Neural cell (in vitro differentiated cells): ENCODE data around the gene MOV10L1. TPM values are rescaled to one million over a fixed set of nuclear protein-coding genes. Genes with fewer than 3 reads are reported as not detected.

Experiments
- H2AFZ ChIP-seq: fragments of 200-600, 300-800 bp; sonication (generic), shearing (Covaris generic); 2 replicates; pipeline ENCODE4 v1.6.0; 2014; ENCODE audit warnings: low read depth, mild to moderate bottlenecking, antibody characterized with exemption, low read length, moderate library complexity
- H3F3A ChIP-seq: fragments of 200-600 bp; shearing (Covaris generic); 2 replicates; pipeline ENCODE4 v1.6.1; 2016; ENCODE audit warnings: mild to moderate bottlenecking, moderate library complexity, mixed read lengths, antibody characterized with exemption, low read length; ENCODE audit not compliant: insufficient read depth, poor library complexity, severe bottlenecking
- H3K27ac ChIP-seq: fragments of 200-600, 300-800 bp; sonication (generic), shearing (Covaris generic); 2 replicates; pipeline ENCODE4 v1.5.1; 2014; ENCODE audit warnings: mild to moderate bottlenecking, low read length, moderate library complexity
- H3K27me3 ChIP-seq: fragments of 300-800, 200-600 bp; sonication (generic), shearing (Covaris generic); 2 replicates; pipeline ENCODE4 v1.6.0; 2014; ENCODE audit warnings: mild to moderate bottlenecking, low read depth, low read length, moderate library complexity; ENCODE audit not compliant: insufficient read depth
- H3K36me3 ChIP-seq: fragments of 300-800, 200-600 bp; sonication (generic), shearing (Covaris generic); 2 replicates; pipeline ENCODE4 v1.5.1; 2014; ENCODE audit warnings: mild to moderate bottlenecking, antibody characterized with exemption, low read length, moderate library complexity; ENCODE audit not compliant: insufficient read depth
- H3K4me2 ChIP-seq: fragments of 300-800, 200-600 bp; sonication (generic), shearing (Covaris generic); 2 replicates; pipeline ENCODE4 v1.6.0; 2014; ENCODE audit warnings: mild to moderate bottlenecking, low read length
- H3K4me3 ChIP-seq: fragments of 300-800, 200-600 bp; sonication (generic), shearing (Covaris generic); 2 replicates; pipeline ENCODE4 v1.5.1; 2014; ENCODE audit warnings: mild to moderate bottlenecking, low read length, moderate library complexity
- H3K79me2 ChIP-seq: fragments of 200-600 bp; shearing (Covaris generic); replicated peaks from 2 replicates; pipeline ENCODE4 v1.6.0; 2014; ENCODE audit warnings: mild to moderate bottlenecking, low read length, moderate library complexity; ENCODE audit not compliant: insufficient read depth
- H3K9ac ChIP-seq: fragments of 300-800, 200-600 bp; sonication (generic), shearing (Covaris generic); 2 replicates; pipeline ENCODE4 v1.6.1; 2016; ENCODE audit warnings: mild to moderate bottlenecking, low read length, mixed read lengths
- H3K9me2 ChIP-seq: fragments of 200-600 bp; shearing (Covaris generic); 2 replicates; pipeline ENCODE4 v1.6.1; 2016; ENCODE audit warnings: mild to moderate bottlenecking, low read length, mixed read lengths; ENCODE audit not compliant: insufficient read depth
- H3K9me3 ChIP-seq: fragments of 200-600, 300-800 bp; sonication (generic), shearing (Covaris generic); 2 replicates; pipeline ENCODE4 v1.6.1; 2016; ENCODE audit warnings: mild to moderate bottlenecking, mixed run types, low read length, moderate library complexity, mixed read lengths
- H4K20me1 ChIP-seq: fragments of 200-600 bp; shearing (Covaris generic); 2 replicates; pipeline ENCODE4 v1.6.1; 2016; ENCODE audit warnings: mild to moderate bottlenecking, mixed run types; ENCODE audit not compliant: insufficient read depth
- EP300 ChIP-seq: fragments of 450-650 bp; conservative IDR thresholded peaks from 2 replicates; pipeline ENCODE4 v1.6.1; 2014; ENCODE audit warnings: antibody characterized with exemption, mild to moderate bottlenecking, moderate library complexity; ENCODE audit not compliant: poor library complexity, severe bottlenecking
- EZH2 ChIP-seq: fragments of 200-600, 300-800 bp; shearing (Covaris generic), sonication (generic); IDR thresholded peaks from 2 replicates; pipeline ENCODE4 v1.6.1; 2014; ENCODE audit warnings: antibody characterized with exemption, low read length, borderline replicate concordance, mild to moderate bottlenecking; ENCODE audit not compliant: insufficient read depth, poor library complexity, severe bottlenecking
- MXI1 ChIP-seq: fragments of 450-650 bp; conservative IDR thresholded peaks from 2 replicates; pipeline ENCODE4 v1.6.1; 2014; ENCODE audit warnings: antibody characterized with exemption, mild to moderate bottlenecking; ENCODE audit not compliant: poor library complexity, severe bottlenecking
- POLR2AphosphoS5 ChIP-seq: IDR thresholded peaks from 2 replicates; pipeline ENCODE4 v1.6.1; 2012
- RAD21 ChIP-seq: fragments of 450-650 bp; conservative IDR thresholded peaks from 2 replicates; pipeline ENCODE4 v1.6.1; 2014; ENCODE audit warnings: antibody characterized with exemption, mild to moderate bottlenecking, moderate library complexity
- REST ChIP-seq: IDR thresholded peaks from 2 replicates; pipeline ENCODE4 v1.6.1; 2012; ENCODE audit warnings: borderline replicate concordance
- SMC3 ChIP-seq: fragments of 450-650 bp; conservative IDR thresholded peaks from 2 replicates; pipeline ENCODE4 v1.6.1; 2014; ENCODE audit warnings: antibody characterized with exemption, mild to moderate bottlenecking, moderate library complexity; ENCODE audit not compliant: poor library complexity
- TAF1 ChIP-seq: IDR thresholded peaks from 2 replicates; pipeline ENCODE4 v1.6.1; 2012; ENCODE audit warnings: low read depth
- polyA plus RNA-seq: library from polyadenylated mRNA; depleted of rRNA; stranded (reverse); fragments of >200 nt; gene quantifications from 2 replicates; pipeline ENCODE4 v1.2.3, GENCODE V29; 2014
- TF ChIP-seq, protein P1 (sequence below): fragments of 450-650 bp; IDR thresholded peaks from 2 replicates; pipeline ENCODE4 v1.5.1; 2014; ENCODE audit warnings: antibody characterized with exemption, mild to moderate bottlenecking, moderate library complexity; ENCODE audit not compliant: poor library complexity, severe bottlenecking

The MOV10L1 gene
- polyA plus RNA-seq, 1 donor from 2014 or later, result not detected

DNA sequence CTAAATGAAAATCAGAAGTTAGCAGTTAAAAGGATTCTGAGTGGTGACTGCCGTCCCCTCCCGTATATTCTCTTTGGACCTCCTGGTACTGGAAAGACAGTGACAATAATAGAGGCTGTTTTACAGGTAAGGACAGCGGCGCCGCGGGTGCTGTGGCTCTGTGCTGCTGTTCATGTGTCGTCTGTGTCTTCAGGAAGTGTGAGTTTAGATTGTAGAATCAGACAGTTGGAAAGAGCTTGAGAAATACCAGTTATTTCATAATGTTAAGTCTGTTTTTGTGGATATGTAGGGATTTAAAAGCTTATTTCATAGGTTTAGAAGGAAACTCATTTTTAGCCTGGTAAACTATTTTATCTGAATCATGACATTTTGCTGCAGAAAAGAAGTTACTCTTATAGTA lies 53.3 kb downstream of the MOV10L1 start:
- Histone ChIP-seq H3K9me3 (no peaks in the 10 kb centered on the region), H3K36me3 (no peaks in the 10 kb centered on the region), H3F3A (no peaks in the 10 kb centered on the region), H3K4me3 (no peak overlapping the region), H3K9me2 (no peaks in the 10 kb centered on the region), H3K27me3 (no peaks in the 10 kb centered on the region), H2AFZ (no peak overlapping the region), H4K20me1 (no peaks in the 10 kb centered on the region), H3K4me2 (no peak overlapping the region), H3K27ac (no peak overlapping the region), H3K9ac (no peak overlapping the region), H3K79me2 (no peaks in the 10 kb centered on the region)
- TF ChIP-seq, protein P1, sequence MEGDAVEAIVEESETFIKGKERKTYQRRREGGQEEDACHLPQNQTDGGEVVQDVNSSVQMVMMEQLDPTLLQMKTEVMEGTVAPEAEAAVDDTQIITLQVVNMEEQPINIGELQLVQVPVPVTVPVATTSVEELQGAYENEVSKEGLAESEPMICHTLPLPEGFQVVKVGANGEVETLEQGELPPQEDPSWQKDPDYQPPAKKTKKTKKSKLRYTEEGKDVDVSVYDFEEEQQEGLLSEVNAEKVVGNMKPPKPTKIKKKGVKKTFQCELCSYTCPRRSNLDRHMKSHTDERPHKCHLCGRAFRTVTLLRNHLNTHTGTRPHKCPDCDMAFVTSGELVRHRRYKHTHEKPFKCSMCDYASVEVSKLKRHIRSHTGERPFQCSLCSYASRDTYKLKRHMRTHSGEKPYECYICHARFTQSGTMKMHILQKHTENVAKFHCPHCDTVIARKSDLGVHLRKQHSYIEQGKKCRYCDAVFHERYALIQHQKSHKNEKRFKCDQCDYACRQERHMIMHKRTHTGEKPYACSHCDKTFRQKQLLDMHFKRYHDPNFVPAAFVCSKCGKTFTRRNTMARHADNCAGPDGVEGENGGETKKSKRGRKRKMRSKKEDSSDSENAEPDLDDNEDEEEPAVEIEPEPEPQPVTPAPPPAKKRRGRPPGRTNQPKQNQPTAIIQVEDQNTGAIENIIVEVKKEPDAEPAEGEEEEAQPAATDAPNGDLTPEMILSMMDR, result no peak
- TF ChIP-seq REST (no peak), RAD21 (no peak), EZH2 (no peak), POLR2AphosphoS5 (no peak), EP300 (no peak), MXI1 (no peak), SMC3 (no peak), TAF1 (no peak)

- H3K36me3 ChIP-seq, result no peaks in the 10 kb centered on the region
- no peak overlapping the region for H2AFZ ChIP-seq
- no peak overlapping the region for H3K4me3 ChIP-seq
- no peaks in the 10 kb centered on the region for H3K9me3 ChIP-seq
- no peak overlapping the region for H3K4me2 ChIP-seq
- TF ChIP-seq EP300 (no peak), POLR2AphosphoS5 (no peak)
- H3K79me2 ChIP-seq, result no peaks in the 10 kb centered on the region
- no peaks in the 10 kb centered on the region for H3K27me3 ChIP-seq
- H3K9me2 ChIP-seq, result no peaks in the 10 kb centered on the region
- H4K20me1 ChIP-seq, result no peaks in the 10 kb centered on the region
- no peak overlapping the region for H3K9ac ChIP-seq
- no peak overlapping the region for H3K27ac ChIP-seq
- H3F3A ChIP-seq, result no peaks in the 10 kb centered on the region
Observed at GRCh38 chr22:50144005-50144614, 54.3 kb downstream of the MOV10L1 start.
